NCI-H1048 (cell line): ENCODE results near the gene MRPL44.

Experiments
- DNase-seq: peaks from one replicate; lab custom pipeline; 2025; lab: John Stamatoyannopoulos, UW

Gene MRPL44

GRCh38 chr2:224009605-224010315 lies 52.5 kb downstream of the MRPL44 start:
- no peak for DNase-seq

GRCh38 chr2:224011837-224012236 lies 54.6 kb downstream of the MRPL44 start:
- DNase-seq: no peak

GRCh38 chr2:224014336-224014735 lies 57.1 kb downstream of the MRPL44 start:
- DNase-seq: no peak

- DNase-seq: no peak
Observed at GRCh38 chr2:224016963-224017362, 59.7 kb downstream of the MRPL44 start.
